ENCODE results near the gene PHC3.

DNA sequence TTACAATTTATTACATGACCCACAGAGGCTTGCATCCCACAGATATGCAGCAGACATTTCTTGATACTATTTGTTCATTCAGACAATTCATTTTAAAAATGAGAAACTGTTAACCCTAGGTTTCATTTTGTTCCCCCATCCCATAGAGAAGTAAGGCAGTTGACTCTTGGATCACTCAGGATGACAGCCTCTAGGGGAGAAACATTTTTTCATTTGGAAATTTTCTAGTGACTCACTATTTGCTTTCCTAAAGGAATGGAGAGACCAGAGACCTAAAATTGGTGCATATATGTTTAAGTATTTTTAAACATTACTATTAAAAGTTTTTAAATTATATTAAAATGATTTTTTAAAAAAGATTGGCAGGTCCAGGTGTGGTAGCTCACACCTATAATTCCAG is 19.5 kb upstream of the PHC3 start:
- TF ChIP-seq, protein P1, sequence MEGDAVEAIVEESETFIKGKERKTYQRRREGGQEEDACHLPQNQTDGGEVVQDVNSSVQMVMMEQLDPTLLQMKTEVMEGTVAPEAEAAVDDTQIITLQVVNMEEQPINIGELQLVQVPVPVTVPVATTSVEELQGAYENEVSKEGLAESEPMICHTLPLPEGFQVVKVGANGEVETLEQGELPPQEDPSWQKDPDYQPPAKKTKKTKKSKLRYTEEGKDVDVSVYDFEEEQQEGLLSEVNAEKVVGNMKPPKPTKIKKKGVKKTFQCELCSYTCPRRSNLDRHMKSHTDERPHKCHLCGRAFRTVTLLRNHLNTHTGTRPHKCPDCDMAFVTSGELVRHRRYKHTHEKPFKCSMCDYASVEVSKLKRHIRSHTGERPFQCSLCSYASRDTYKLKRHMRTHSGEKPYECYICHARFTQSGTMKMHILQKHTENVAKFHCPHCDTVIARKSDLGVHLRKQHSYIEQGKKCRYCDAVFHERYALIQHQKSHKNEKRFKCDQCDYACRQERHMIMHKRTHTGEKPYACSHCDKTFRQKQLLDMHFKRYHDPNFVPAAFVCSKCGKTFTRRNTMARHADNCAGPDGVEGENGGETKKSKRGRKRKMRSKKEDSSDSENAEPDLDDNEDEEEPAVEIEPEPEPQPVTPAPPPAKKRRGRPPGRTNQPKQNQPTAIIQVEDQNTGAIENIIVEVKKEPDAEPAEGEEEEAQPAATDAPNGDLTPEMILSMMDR (conservative IDR thresholded peaks at IDR 0.05 in 1 of 2, IDR thresholded peaks at IDR 0.05 in 1 of 2; ENCODE audit: low read depth in 1 of 2, low read length in 2 of 2) = no peak
- TF ChIP-seq EZH2 (IDR thresholded peaks at IDR 0.05; ENCODE audit: low read length, missing control alignments) = no peak
